HG02852 (cell line): Measurements from ENCODE around the gene PRAC1.
"Not testable (repeated sequence)": the region's sequence is repeated elsewhere in the genome, so short reads cannot be mapped to it uniquely, and the experiment has no call there.

Experiments
- ATAC-seq: cut with Tn5 transposase; IDR thresholded peaks from one replicate; pipeline ENCODE4 v1.9.1; 2021; ENCODE audit warnings: mild to moderate bottlenecking, moderate library complexity; ENCODE audit not compliant: unreplicated experiment

PRAC1 gene

GRCh38 chr17:48727415-48728175, 5.3 kb upstream of the PRAC1 start:
- no peak for ATAC-seq

- no peak for ATAC-seq
Observed at GRCh38 chr17:48726916-48727286, 4.6 kb upstream of the PRAC1 start.

- no peak for ATAC-seq
Observed at GRCh38 chr17:48726114-48726915, 4.0 kb upstream of the PRAC1 start.

GRCh38 chr17:48725288-48726064, 3.2 kb upstream of the PRAC1 start:
- no peak for ATAC-seq

GRCh38 chr17:48725004-48725287, 2.6 kb upstream of the PRAC1 start:
- no peak for ATAC-seq

GRCh38 chr17:48724251-48725003, 2.1 kb upstream of the PRAC1 start:
- no peak for ATAC-seq

GRCh38 chr17:48723423-48724250, 1.3 kb upstream of the PRAC1 start:
- ATAC-seq = no peak

- ATAC-seq = no peak
Observed at GRCh38 chr17:48722915-48723422, 651 bp upstream of the PRAC1 start, which contains the start of gene PRAC2. PRAC2 (plus strand) TSS chr17:48723185; CDS start chr17:48724411, 1,226 bp downstream.

GRCh38 chr17:48721009-48721402, 1.3 kb downstream of the PRAC1 start:
- no peak for ATAC-seq

GRCh38 chr17:48720266-48721008, 1.9 kb downstream of the PRAC1 start:
- ATAC-seq = no peak

GRCh38 chr17:48719642-48720265, 2.6 kb downstream of the PRAC1 start:
- no peak for ATAC-seq

- ATAC-seq = no peak
Observed at GRCh38 chr17:48718761-48719641, 3.3 kb downstream of the PRAC1 start.

- ATAC-seq = no peak
Observed at GRCh38 chr17:48718227-48718760, 4.0 kb downstream of the PRAC1 start.

GRCh38 chr17:48717367-48718226, 4.7 kb downstream of the PRAC1 start:
- no peak for ATAC-seq

- ATAC-seq = not testable (repeated sequence)
Observed at GRCh38 chr17:48716549-48716948, 5.8 kb downstream of the PRAC1 start.
